Endothelial cell of umbilical vein (primary cell): ENCODE data around the gene C1QTNF8. TPM values are rescaled to one million over a fixed set of nuclear protein-coding genes. Genes with fewer than 3 reads are reported as not detected.

Experiments used
- BruUV-seq: library from RNA; stranded (reverse); fragments of 400-500 nt; replicated peaks from 2 replicates; lab custom pipeline; 2021; lab: Mats Ljungman, UMichigan
- CTCF ChIA-PET: fragments of 300-600, 350-600 bp; sonication (Branson Sonifier 250); formaldehyde crosslinking; loops from one replicate; lab custom pipeline; 2021; ENCODE audit warnings: antibody characterized with exemption, inconsistent platforms; lab: Charles Lee
- POLR2A ChIA-PET: fragments of 300-600, 350-600 bp; sonication (Branson Sonifier 250); formaldehyde crosslinking; loops from one replicate; lab custom pipeline; 2021; ENCODE audit warnings: antibody characterized with exemption, inconsistent platforms; lab: Charles Lee
- DNase-seq: peaks from one replicate; pipeline ENCODE4 v3.0.0-alpha.2; 2011; ENCODE audit warnings: low read depth, low spot score
- FAIRE-seq: peaks from 2 replicates; lab custom pipeline; 2011; peaks lifted over from hg19 to GRCh38; lab: Jason Lieb, UNC
- H2AFZ ChIP-seq: 2 replicates; pipeline ENCODE4 v1.6.0; 2012; ENCODE audit warnings: low read depth, low read length, control low read depth, inconsistent platforms
- H3K27ac ChIP-seq: 2 replicates; pipeline ENCODE4 v1.5.1; 2011; ENCODE audit warnings: low read depth, mild to moderate bottlenecking, control low read depth, low read length, moderate library complexity; ENCODE audit not compliant: insufficient read depth
- H3K27me3 ChIP-seq, 2 experiments: 2 replicates each; pipeline versions ENCODE4 v1.6.0 to v1.6.1; 2011; ENCODE audit warnings: low read length in 2 of 2, mixed read lengths in 1 of 2; ENCODE audit not compliant: control insufficient read depth in 2 of 2, insufficient read depth in 2 of 2
- H3K36me3 ChIP-seq, 2 experiments: 2 replicates in 1 of 2; 3 replicates in 1 of 2; pipeline ENCODE4 v1.5.1; 2011; ENCODE audit warnings: low read length in 2 of 2, mild to moderate bottlenecking in 1 of 2, moderate library complexity in 1 of 2; ENCODE audit not compliant: control insufficient read depth in 2 of 2, insufficient read depth in 2 of 2; ENCODE audit errors: extremely low read depth in 1 of 2
- H3K4me1 ChIP-seq: 3 replicates; pipeline ENCODE4 v1.5.1; 2011; ENCODE audit warnings: mild to moderate bottlenecking, low read length; ENCODE audit not compliant: control insufficient read depth, insufficient read depth; ENCODE audit errors: extremely low read depth
- H3K4me2 ChIP-seq: 2 replicates; pipeline ENCODE4 v1.6.1; 2011; ENCODE audit warnings: low read length, control low read depth, mixed read lengths; ENCODE audit not compliant: insufficient read depth
- H3K4me3 ChIP-seq, 3 experiments: fragments of 200-600 bp in 1 of 3; sonication (generic), shearing (Covaris generic) in 1 of 3; replicated peaks in 1 of 3; 2 replicates each; pipeline ENCODE4 v1.5.1; 2011 to 2016; ENCODE audit warnings: control low read depth in 3 of 3, low read length in 3 of 3, mild to moderate bottlenecking in 2 of 3, inconsistent platforms in 1 of 3, low read depth in 1 of 3, moderate library complexity in 1 of 3; ENCODE audit not compliant: insufficient read depth in 1 of 3
- H3K79me2 ChIP-seq: 2 replicates; pipeline ENCODE4 v1.6.0; 2012; ENCODE audit warnings: low read length, inconsistent platforms; ENCODE audit not compliant: control insufficient read depth, insufficient read depth
- H3K9ac ChIP-seq: replicated peaks from 2 replicates; pipeline ENCODE3; 2011; ENCODE audit warnings: low read length, control low read depth; ENCODE audit not compliant: insufficient read depth; ENCODE audit errors: extremely low read depth
- H3K9me1 ChIP-seq: replicated peaks from 3 replicates; pipeline ENCODE4 v1.6.0; 2011; ENCODE audit warnings: mild to moderate bottlenecking, low read length; ENCODE audit not compliant: control insufficient read depth, insufficient read depth; ENCODE audit errors: extremely low read depth
- H3K9me3 ChIP-seq: replicated peaks from 2 replicates; pipeline ENCODE4 v1.5.1; 2012; ENCODE audit warnings: low read length, inconsistent platforms; ENCODE audit not compliant: control insufficient read depth, insufficient read depth
- H4K20me1 ChIP-seq: replicated peaks from 2 replicates; pipeline ENCODE3; 2011; ENCODE audit warnings: mild to moderate bottlenecking, low read length; ENCODE audit not compliant: control insufficient read depth, insufficient read depth; ENCODE audit errors: extremely low read depth
- CTCF ChIP-seq, 2 donors: IDR thresholded peaks; 1 replicate in 1 of 2; 2 replicates in 1 of 2; pipeline ENCODE4 v1.5.1; 2011; ENCODE audit warnings: low read length in 2 of 2, mild to moderate bottlenecking in 2 of 2, moderate library complexity in 2 of 2, control low read depth in 1 of 2, inconsistent platforms in 1 of 2, low read depth in 1 of 2; ENCODE audit not compliant: insufficient read depth in 1 of 2; ENCODE audit errors: extremely low read depth in 1 of 2
- EZH2 ChIP-seq: IDR thresholded peaks from 2 replicates; pipeline ENCODE4 v1.6.1; 2012; ENCODE audit warnings: borderline replicate concordance, low read depth, mild to moderate bottlenecking, moderate library complexity, low read length, inconsistent platforms; ENCODE audit not compliant: severe bottlenecking
- FOS ChIP-seq: IDR thresholded peaks from 2 replicates; pipeline ENCODE4 v1.6.1; 2011; ENCODE audit warnings: mild to moderate bottlenecking, low read length, moderate library complexity, borderline replicate concordance; ENCODE audit not compliant: insufficient read depth
- JUN ChIP-seq: IDR thresholded peaks from 2 replicates; pipeline ENCODE4 v1.6.1; 2011; ENCODE audit warnings: borderline replicate concordance, low read depth; ENCODE audit not compliant: insufficient read length, insufficient read depth
- MAX ChIP-seq: IDR thresholded peaks from 2 replicates; pipeline ENCODE4 v1.6.1; 2011; ENCODE audit not compliant: insufficient read depth, insufficient read length
- POLR2A ChIP-seq: IDR thresholded peaks from 2 replicates; pipeline ENCODE4 v1.6.1; 2012; ENCODE audit warnings: low read depth, mild to moderate bottlenecking, control low read depth, low read length
- POLR2AphosphoS5 ChIP-seq: IDR thresholded peaks from 2 replicates; pipeline ENCODE4 v1.6.1; 2012; ENCODE audit warnings: low read depth, mild to moderate bottlenecking, control low read depth, low read length, moderate library complexity; ENCODE audit not compliant: insufficient read depth
- dilution Hi-C: fragments of 300-500 bp; cut with MboI; formaldehyde crosslinking; loops from one replicate; pipeline ENCODE4 v1.15.0; 2019; ENCODE audit warnings: low sequenced_read_pairs; ENCODE audit not compliant: extremely low pct_ligation_motif_present
- intact Hi-C: fragments of 100-400 bp; cut with micrococcal nuclease; formaldehyde crosslinking; loops from one replicate; pipeline ENCODE4 v1.10.0; 2022
- polyA plus RNA-seq, 4 experiments: library from polyadenylated mRNA; depleted of rRNA in 3 of 4; stranded (reverse) in 3 of 4; unstranded in 1 of 4; fragments of >200 nt; gene quantifications; 2 replicates each; pipeline versions ENCODE4 v1.2.1 to v1.2.3, GENCODE V29; 2011 to 2012; ENCODE audit warnings: missing spikeins in 1 of 4
- total RNA-seq: library from RNA; stranded (reverse); gene quantifications from 2 replicates; pipeline ENCODE4 v1.2.3, GENCODE V29; 2021

The C1QTNF8 gene
- total and polyA plus RNA-seq, 2 donors (not counting 3 experiments of a cell fraction or from before 2014, with no cell fraction given) = not detected

GRCh38 chr16:1130382-1130781 lies 34.3 kb upstream of the C1QTNF8 start:
- Histone ChIP-seq H3K9me3 (no peaks in the 10 kb centered on the region), H3K9ac (no peak overlapping the region), H2AFZ (no peak overlapping the region), H3K4me1 (no peaks in the 10 kb centered on the region), H3K27me3 (no peaks in the 10 kb centered on the region), H4K20me1 (no peaks in the 10 kb centered on the region), H3K27ac (no peak overlapping the region), H3K4me2 (no peak overlapping the region), H3K4me3 (no peak overlapping the region), H3K79me2 (no peaks in the 10 kb centered on the region), H3K9me1 (no peaks in the 10 kb centered on the region), H3K36me3 (no peaks in the 10 kb centered on the region)
- BruUV-seq = no TSS peak
- ChIA-PET POLR2A (interaction anchor here (0.6 kb wide), 1 partner anchor 56 kb away, joined by 3 read pairs; no protein-coding TSS in a partner anchor), CTCF (no interaction called here)
- no peak for DNase-seq
- TF ChIP-seq FOS (no peak), JUN (no peak), CTCF (IDR thresholded peaks at IDR 0.05; ENCODE audit: extremely low read depth in 1 of 2, insufficient read depth in 1 of 2, low read depth in 1 of 2, low read length in 2 of 2) (no peak), POLR2A (no peak), POLR2AphosphoS5 (no peak), MAX (no peak), EZH2 (no peak)
- no peak for FAIRE-seq
- dilution Hi-C loops (no loop called here), intact Hi-C loops (no loop called here)
